ENCODE measurements around the gene GNAS-AS1.

Gene GNAS-AS1

GRCh38 chr20:58883241-58883691 lies 32.6 kb upstream of the GNAS-AS1 start:
- Histone ChIP-seq H3K4me3 (ENCODE audit: low read length) (no peak overlapping the region), H3K9me3 (replicated peaks; ENCODE audit: low read length) (no peaks in the 10 kb centered on the region), H3K9ac (ENCODE audit: low read depth, low read length) (no peak overlapping the region), H3K4me1 (ENCODE audit: control insufficient read depth, insufficient read depth, low read length) (peaks cover 19% of the 10 kb centered on the region), H3K27me3 (ENCODE audit: control insufficient read depth, insufficient read depth, low read length) (peaks cover 52% of the 10 kb centered on the region), H3K36me3 (ENCODE audit: insufficient read depth, low read length) (no peaks in the 10 kb centered on the region), H3K4me2 (ENCODE audit: low read length) (peak overlapping the region; percentile 72)

DNA sequence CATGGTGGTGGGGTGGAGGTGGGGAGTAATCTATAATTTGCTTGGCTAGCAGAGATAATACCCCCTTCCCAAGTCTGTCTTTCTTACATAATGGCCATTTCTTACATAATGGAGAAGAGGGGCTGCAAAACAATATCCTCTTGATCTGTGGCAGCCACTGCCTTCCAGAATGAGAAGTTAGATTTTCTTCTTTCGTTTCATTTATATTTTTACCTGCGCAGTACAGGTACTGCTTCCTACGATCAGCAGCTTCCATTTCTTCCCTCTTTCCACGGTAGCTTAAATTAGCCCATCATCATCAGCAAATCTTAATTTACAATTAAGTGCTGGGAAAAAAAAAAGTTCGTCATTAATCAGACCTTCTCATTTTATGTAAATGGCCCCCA lies 32.0 kb upstream of the GNAS-AS1 start:
- H3K9me3 ChIP-seq (replicated peaks; ENCODE audit: low read length), result no peaks in the 10 kb centered on the region
- no peaks in the 10 kb centered on the region for H3K36me3 ChIP-seq (ENCODE audit: insufficient read depth, low read length)
- H3K4me3 ChIP-seq (ENCODE audit: low read length), result no peak overlapping the region
- H3K9ac ChIP-seq (ENCODE audit: low read depth, low read length), result no peak overlapping the region
- peaks cover 19% of the 10 kb centered on the region for H3K4me1 ChIP-seq (ENCODE audit: control insufficient read depth, insufficient read depth, low read length)
- peak overlapping the region; percentile 72 for H3K4me2 ChIP-seq (ENCODE audit: low read length)
- H3K27me3 ChIP-seq (ENCODE audit: control insufficient read depth, insufficient read depth, low read length), result peaks cover 52% of the 10 kb centered on the region

DNA sequence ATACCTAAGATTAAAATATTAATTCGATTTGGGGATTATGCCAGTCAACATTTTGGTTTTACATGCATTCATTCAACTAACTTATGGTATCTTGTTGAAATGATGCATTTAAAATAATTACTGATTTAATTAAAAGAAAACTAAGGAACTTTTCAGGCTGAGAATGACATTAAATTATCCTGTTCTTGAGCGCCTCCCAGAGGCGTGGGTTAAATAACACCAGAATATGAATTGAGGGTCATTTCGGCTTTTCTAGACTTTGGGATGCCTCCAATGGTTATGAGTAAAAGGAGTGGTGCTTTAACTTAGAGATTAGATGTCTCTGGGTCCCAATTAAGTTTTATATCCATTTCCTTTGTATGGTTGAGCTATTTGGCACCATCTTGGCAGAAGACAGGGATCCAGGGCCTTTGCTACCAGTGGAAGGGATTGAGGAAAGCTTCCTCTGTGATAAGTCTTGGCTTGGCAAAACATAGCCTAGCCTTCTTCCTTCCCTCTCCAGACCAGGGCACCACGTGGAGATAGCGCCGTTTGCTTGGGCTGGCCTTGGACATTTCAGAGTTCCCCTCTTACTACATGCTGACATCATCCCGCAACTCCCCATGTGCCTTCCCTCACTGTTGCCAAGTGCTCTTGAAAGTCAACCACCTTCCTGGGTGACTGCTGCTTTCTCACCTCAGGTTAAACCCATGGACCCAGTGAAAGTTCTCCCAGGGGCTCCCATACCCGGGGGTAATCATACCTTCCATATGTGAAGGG lies 30.5 kb upstream of the GNAS-AS1 start:
- H3K4me3 ChIP-seq (ENCODE audit: low read length), result peak overlapping the region; percentile 42
- peaks cover 51% of the 10 kb centered on the region for H3K27me3 ChIP-seq (ENCODE audit: control insufficient read depth, insufficient read depth, low read length)
- H3K4me1 ChIP-seq (ENCODE audit: control insufficient read depth, insufficient read depth, low read length), result peaks cover 26% of the 10 kb centered on the region
- no peaks in the 10 kb centered on the region for H3K9me3 ChIP-seq (replicated peaks; ENCODE audit: low read length)
- peak overlapping the region; percentile 72 for H3K4me2 ChIP-seq (ENCODE audit: low read length)
- no peaks in the 10 kb centered on the region for H3K36me3 ChIP-seq (ENCODE audit: insufficient read depth, low read length)
- H3K9ac ChIP-seq (ENCODE audit: low read depth, low read length), result no peak overlapping the region

DNA sequence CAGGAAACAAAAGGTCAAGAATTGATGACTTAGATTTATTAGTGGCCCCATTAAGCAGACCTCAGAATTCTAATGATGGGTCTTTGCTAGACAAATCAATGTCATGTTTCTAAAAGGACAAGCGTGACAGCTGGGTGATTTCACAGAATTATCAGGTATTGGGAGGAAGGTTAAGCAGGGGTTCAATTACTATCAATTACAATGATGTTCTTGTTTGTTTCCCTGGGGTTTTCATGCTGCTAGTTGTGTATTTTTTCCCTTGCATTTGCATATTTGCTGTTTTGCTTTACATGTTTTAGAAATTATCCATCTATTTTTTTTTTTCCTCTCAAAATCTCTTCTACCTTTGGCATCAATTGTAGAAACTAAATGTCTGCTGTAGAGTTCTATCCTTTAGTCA lies 29.7 kb upstream of the GNAS-AS1 start:
- H3K4me1 ChIP-seq (ENCODE audit: control insufficient read depth, insufficient read depth, low read length), result peaks cover 34% of the 10 kb centered on the region
- H3K4me3 ChIP-seq (ENCODE audit: low read length), result no peak overlapping the region
- H3K9me3 ChIP-seq (replicated peaks; ENCODE audit: low read length), result no peaks in the 10 kb centered on the region
- H3K4me2 ChIP-seq (ENCODE audit: low read length), result no peak overlapping the region
- no peak overlapping the region for H3K9ac ChIP-seq (ENCODE audit: low read depth, low read length)
- no peaks in the 10 kb centered on the region for H3K36me3 ChIP-seq (ENCODE audit: insufficient read depth, low read length)
- H3K27me3 ChIP-seq (ENCODE audit: control insufficient read depth, insufficient read depth, low read length), result peaks cover 48% of the 10 kb centered on the region

- no peak overlapping the region for H3K4me3 ChIP-seq (ENCODE audit: low read length)
- H3K9me3 ChIP-seq (replicated peaks; ENCODE audit: low read length), result no peaks in the 10 kb centered on the region
- H3K9ac ChIP-seq (ENCODE audit: low read depth, low read length), result no peak overlapping the region
- H3K27me3 ChIP-seq (ENCODE audit: control insufficient read depth, insufficient read depth, low read length), result peaks cover 38% of the 10 kb centered on the region
- no peaks in the 10 kb centered on the region for H3K36me3 ChIP-seq (ENCODE audit: insufficient read depth, low read length)
- peaks cover 40% of the 10 kb centered on the region for H3K4me1 ChIP-seq (ENCODE audit: control insufficient read depth, insufficient read depth, low read length)
- H3K4me2 ChIP-seq (ENCODE audit: low read length), result no peak overlapping the region
Measured at GRCh38 chr20:58878399-58878798, 27.7 kb upstream of the GNAS-AS1 start.

GRCh38 chr20:58877976-58878360 lies 27.3 kb upstream of the GNAS-AS1 start:
- Histone ChIP-seq H3K4me1 (ENCODE audit: control insufficient read depth, insufficient read depth, low read length) (peaks cover 40% of the 10 kb centered on the region), H3K4me2 (ENCODE audit: low read length) (no peak overlapping the region), H3K36me3 (ENCODE audit: insufficient read depth, low read length) (no peaks in the 10 kb centered on the region), H3K9ac (ENCODE audit: low read depth, low read length) (no peak overlapping the region), H3K27me3 (ENCODE audit: control insufficient read depth, insufficient read depth, low read length) (peaks cover 33% of the 10 kb centered on the region), H3K9me3 (replicated peaks; ENCODE audit: low read length) (no peaks in the 10 kb centered on the region), H3K4me3 (ENCODE audit: low read length) (no peak overlapping the region)

- Histone ChIP-seq H3K4me3 (ENCODE audit: low read length) (no peak overlapping the region), H3K27me3 (ENCODE audit: control insufficient read depth, insufficient read depth, low read length) (peaks cover 30% of the 10 kb centered on the region), H3K9me3 (replicated peaks; ENCODE audit: low read length) (no peaks in the 10 kb centered on the region), H3K4me2 (ENCODE audit: low read length) (no peak overlapping the region), H3K4me1 (ENCODE audit: control insufficient read depth, insufficient read depth, low read length) (peaks cover 36% of the 10 kb centered on the region), H3K9ac (ENCODE audit: low read depth, low read length) (no peak overlapping the region), H3K36me3 (ENCODE audit: insufficient read depth, low read length) (no peaks in the 10 kb centered on the region)
Measured at GRCh38 chr20:58877050-58877975, 26.6 kb upstream of the GNAS-AS1 start.

DNA sequence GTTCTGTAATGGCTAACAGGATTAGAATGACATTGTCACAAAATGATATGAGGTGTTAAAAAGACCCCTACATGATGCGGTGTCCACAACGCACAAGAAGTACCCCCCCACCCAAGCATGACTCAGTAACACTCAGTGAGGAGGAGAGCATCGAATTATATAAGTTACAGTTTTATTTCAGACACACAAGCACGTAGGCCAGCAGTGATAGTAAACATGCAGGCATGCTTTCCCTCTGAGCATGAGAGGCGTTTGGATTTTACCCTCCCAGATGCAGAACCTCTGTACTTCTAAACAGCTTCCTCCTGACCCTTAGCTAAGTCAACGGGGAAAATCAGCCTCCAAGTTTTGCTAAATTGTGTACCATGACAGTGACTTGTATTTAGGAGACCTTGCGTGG lies 25.7 kb upstream of the GNAS-AS1 start:
- Histone ChIP-seq H3K4me2 (ENCODE audit: low read length) (no peak overlapping the region), H3K9me3 (replicated peaks; ENCODE audit: low read length) (no peaks in the 10 kb centered on the region), H3K4me3 (ENCODE audit: low read length) (no peak overlapping the region), H3K27me3 (ENCODE audit: control insufficient read depth, insufficient read depth, low read length) (peaks cover 25% of the 10 kb centered on the region), H3K9ac (ENCODE audit: low read depth, low read length) (no peak overlapping the region), H3K4me1 (ENCODE audit: control insufficient read depth, insufficient read depth, low read length) (peaks cover 30% of the 10 kb centered on the region), H3K36me3 (ENCODE audit: insufficient read depth, low read length) (no peaks in the 10 kb centered on the region)

GRCh38 chr20:58875541-58876134 lies 24.9 kb upstream of the GNAS-AS1 start:
- H3K36me3 ChIP-seq (ENCODE audit: insufficient read depth, low read length), result no peaks in the 10 kb centered on the region
- peak overlapping the region; percentile 65 for H3K4me2 ChIP-seq (ENCODE audit: low read length)
- H3K27me3 ChIP-seq (ENCODE audit: control insufficient read depth, insufficient read depth, low read length), result peaks cover 18% of the 10 kb centered on the region
- no peaks in the 10 kb centered on the region for H3K9me3 ChIP-seq (replicated peaks; ENCODE audit: low read length)
- H3K4me3 ChIP-seq (ENCODE audit: low read length), result peak overlapping the region; percentile 39
- peaks cover 30% of the 10 kb centered on the region for H3K4me1 ChIP-seq (ENCODE audit: control insufficient read depth, insufficient read depth, low read length)
- H3K9ac ChIP-seq (ENCODE audit: low read depth, low read length), result no peak overlapping the region

DNA sequence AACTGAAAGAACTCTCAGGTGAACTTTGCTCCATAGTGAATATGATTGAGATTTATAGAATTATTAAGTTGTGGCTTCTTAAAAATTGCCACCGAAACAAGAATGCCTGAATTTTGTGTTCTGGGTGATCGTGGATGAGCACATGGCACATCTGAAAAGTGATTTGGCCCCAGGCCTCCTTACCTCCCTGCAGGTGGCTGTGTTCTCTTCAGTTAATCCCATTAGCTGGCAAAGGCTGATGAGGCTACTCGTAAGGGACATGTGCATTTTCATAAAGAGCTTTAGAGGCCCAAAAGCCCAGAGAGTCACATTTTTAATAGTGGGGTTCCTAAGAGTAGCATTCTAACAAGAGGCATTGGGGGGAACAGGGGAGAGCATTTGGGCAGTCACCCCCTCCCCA lies 24.4 kb upstream of the GNAS-AS1 start:
- Histone ChIP-seq H3K4me3 (ENCODE audit: low read length) (peak overlapping the region; percentile 39), H3K27me3 (ENCODE audit: control insufficient read depth, insufficient read depth, low read length) (peaks cover 13% of the 10 kb centered on the region), H3K9ac (ENCODE audit: low read depth, low read length) (no peak overlapping the region), H3K36me3 (ENCODE audit: insufficient read depth, low read length) (no peaks in the 10 kb centered on the region), H3K9me3 (replicated peaks; ENCODE audit: low read length) (no peaks in the 10 kb centered on the region), H3K4me1 (ENCODE audit: control insufficient read depth, insufficient read depth, low read length) (peaks cover 30% of the 10 kb centered on the region), H3K4me2 (ENCODE audit: low read length) (peak overlapping the region; percentile 65)

DNA sequence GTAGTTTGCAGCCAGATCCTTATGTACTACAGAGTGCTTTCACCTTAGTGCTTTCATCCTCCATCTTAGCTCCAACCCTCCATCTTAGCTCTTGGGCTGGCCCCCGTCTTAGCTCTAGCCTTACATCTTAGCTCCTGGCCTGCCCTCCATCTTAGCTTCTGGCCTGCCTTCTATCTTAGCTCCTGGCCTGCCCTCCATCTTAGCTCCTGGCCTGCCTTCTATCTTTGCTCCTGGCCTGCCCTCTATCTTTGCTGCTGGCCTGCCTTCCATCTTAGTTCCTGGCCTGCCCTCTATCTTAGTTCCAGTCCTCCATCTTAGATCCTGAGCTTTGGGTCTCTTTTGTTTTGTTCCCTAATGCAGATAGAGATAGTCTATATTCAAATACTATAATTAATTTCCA lies 23.8 kb upstream of the GNAS-AS1 start:
- Histone ChIP-seq H3K9me3 (replicated peaks; ENCODE audit: low read length) (no peaks in the 10 kb centered on the region), H3K4me1 (ENCODE audit: control insufficient read depth, insufficient read depth, low read length) (peaks cover 30% of the 10 kb centered on the region), H3K4me2 (ENCODE audit: low read length) (no peak overlapping the region), H3K36me3 (ENCODE audit: insufficient read depth, low read length) (no peaks in the 10 kb centered on the region), H3K27me3 (ENCODE audit: control insufficient read depth, insufficient read depth, low read length) (peaks cover 6% of the 10 kb centered on the region), H3K4me3 (ENCODE audit: low read length) (no peak overlapping the region), H3K9ac (ENCODE audit: low read depth, low read length) (no peak overlapping the region)

Data from skeletal muscle satellite cell (primary cell).